Fibroblast of the conjunctiva (primary cell): ENCODE results near the gene COL17A1.

Experiments used
- DNase-seq: peaks from one replicate; pipeline ENCODE4 v3.0.0-alpha.2; 2010; ENCODE audit warnings: low read depth

Gene COL17A1

DNA sequence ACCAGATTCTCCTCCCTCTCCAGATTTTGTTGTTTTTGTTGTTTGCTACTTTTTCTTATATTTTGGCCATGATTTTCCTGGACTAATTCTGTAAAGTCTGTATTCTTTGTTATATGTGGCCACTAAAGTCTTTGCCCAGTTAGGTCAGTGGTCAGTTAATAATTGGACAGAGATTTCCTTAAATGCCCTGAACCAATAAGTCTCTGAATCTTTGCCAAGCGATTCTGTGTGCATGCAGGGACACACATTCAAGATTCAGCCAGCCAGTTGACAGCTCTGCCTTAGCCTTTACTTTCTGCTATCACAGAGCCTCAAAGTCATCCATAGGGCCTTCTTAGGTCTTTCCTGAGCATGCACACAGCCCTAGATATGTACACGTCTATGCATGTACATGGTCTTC lies 11.0 kb upstream of the COL17A1 start:
- DNase-seq, result no peak

DNA sequence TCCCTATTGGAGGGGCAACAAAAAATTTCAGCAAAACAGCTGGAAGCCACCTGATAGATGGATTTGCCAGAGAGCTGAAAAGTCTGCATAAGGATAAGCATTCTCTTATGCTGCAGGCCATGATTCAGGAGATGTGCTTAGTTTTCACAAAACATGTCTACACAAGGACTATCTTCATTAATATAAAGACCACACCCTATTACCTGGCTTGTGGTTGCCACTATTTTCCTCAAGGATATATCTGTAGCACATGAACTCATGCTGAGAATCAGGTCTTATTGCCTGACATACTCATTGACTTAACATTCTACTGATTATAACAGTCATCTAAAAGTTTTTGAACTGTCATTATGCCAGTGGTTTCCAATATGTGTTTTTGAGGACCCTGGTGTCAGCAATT lies 7.1 kb upstream of the COL17A1 start:
- no peak for DNase-seq

DNA sequence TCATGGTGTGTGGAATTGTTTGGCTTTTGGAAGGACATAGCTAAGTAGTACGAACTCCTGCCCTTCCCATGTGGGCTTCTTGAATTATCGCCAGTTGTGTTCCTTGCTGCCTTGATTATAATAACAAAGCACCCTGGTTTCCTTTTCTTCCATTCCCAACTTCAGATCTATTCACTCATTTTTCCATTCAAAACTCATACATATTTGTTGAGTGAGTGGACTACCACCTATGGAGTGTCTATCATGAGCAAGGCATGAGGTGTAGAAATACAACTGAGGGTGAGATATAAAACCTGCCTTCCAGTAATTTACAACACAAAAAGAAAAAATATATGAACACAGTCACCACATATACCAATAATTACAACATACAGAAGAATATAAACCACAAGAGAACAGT lies 4.9 kb upstream of the COL17A1 start:
- DNase-seq, result no peak

DNA sequence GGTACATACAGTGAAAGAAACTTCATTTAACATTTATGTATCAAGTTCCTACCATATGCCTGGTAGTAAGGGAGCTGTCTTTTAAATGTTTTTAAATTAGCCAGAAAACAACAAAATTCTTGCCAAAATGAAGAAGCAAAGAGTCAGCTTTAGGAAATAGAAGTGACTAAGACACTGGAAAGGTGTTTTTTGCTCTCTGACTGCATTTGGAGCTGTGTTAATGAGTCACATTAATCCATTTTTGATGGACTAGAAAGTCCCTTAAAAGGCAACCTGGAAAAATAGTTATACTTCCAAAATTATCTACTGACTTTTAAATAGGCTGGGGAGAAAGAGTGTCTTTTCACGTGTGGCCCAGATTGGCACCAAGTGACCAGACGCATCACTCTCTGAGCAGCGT lies 3.9 kb upstream of the COL17A1 start:
- DNase-seq, result no peak

DNA sequence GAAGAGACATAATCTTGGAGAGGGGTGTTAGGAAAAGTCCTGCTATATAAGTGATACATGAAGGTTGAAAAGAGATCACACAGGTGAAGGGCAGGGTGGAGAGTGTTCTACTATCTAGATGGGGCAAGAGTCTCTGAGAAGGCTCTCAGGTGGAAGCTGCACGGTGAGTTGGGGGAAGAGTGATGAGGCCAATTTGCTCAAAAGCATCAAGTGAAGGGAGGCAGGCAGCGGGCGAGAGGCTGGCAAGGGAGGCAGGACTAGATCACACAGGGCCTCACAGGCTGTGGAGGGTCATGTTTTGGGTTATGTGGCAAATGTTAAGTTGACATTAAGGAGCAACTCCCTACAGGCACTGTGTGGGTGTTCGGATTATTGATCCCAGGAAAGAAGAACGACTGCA lies 2.6 kb upstream of the COL17A1 start:
- no peak for DNase-seq

DNA sequence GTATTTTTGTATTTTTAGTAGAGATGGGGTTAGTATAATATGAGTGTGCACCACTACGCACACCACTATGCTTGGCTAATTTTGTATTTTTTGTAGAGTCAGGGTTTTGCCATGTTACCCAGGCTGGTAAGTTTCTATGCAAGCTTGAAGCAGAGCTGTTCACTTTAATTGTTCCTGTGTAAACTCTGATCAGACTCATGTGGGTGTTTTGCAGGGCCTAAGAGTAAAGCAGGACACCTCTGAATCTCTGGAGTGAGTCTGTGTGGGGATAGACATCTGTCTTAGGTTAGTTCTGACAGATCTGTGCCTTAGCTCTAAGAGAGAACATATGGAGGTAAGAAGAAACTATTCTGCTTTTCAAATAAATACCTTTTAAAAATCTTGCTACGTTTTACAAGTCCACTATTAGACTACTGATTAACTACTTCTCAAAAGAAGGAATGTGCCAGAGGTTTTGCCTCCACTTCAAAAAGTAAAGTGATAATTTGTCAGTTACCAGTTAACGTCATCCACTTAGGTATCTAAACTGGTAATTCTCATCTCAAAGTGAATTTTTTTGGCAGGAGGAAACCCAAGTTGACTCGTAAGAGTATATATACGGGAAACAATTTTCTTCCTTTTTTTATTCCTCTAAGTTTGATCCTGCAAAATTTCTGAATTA lies 1.1 kb downstream of the COL17A1 start:
- no peak for DNase-seq

DNA sequence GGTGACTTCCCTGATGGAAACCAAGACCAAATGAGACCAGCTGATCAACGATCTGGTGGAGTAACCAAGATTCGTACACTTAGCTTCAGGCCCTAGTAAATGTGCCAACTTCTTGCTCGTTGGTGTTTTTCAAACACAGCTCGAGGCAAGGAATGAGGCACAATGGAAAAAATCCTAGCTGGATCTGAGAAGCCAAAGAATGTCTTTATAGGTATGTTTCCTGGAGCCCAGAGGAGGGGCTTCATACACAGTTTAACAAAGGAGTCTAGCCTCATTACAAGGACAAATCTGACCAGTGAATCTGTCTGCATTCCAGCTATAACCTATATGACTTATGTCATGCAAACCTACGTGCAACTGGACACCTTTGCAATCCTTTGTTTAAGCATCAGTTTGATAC lies 3.7 kb downstream of the COL17A1 start:
- no peak for DNase-seq

DNA sequence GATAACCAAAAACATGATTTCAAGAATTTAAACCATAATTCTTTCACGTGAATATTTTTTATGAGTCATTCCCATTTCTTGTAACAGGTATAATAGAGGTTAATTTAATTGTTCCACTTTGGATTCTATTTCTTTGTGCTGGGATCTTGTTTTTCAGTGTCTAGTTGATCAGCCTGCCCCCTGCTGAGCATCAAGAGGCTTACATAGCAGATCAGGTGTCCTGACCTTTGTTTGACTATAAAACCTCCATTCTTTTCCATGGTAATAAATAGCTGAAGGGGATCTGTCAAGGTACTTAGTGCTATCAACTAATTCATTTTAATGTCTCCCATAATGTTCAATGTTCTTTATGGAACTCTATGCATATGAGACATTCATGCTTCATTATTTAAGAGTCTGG lies 4.9 kb downstream of the COL17A1 start:
- DNase-seq, result no peak

DNA sequence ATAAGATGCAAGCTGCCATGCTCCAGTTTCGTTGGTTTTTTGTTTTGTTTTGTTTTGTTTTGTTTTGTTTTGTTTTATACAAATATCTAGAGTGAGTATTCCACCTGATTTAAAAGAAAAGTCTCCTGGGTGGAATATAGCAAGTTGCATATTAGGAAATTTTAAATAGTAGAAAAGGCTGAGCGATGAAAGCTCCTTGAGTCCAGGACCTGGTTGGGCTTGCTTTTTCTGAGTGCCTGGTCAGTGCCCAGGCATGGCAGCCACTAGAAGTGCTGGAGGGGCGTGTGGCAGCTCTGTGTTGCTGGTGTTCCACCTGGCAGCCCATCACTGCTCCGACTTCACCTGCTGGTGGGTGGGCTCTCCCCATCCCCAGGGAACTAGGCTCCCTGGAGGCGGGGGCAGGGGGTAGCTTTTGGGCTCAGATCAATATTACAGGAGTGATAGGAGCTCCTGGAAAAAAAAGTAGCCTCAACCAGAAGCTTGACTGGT lies 8.0 kb downstream of the COL17A1 start:
- no peak for DNase-seq

DNA sequence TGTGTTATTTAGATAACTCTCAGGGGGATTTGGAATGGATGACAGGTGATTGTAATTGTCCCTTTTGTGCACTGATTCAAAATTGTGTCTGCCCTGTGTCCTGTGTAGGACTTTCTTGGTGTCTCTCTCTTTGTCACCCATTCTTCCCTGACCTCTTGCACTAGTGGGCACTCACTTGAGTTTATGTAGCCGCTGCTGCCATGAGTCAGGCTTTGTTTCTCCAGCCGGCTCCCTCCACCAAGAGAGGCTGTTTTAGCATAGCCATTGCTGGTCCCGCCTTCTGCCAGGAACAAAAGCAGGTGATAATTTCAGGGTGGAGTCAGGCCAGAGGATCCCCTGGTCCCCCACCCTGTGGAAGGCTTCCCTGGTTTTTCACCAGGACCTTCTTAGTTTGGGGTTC lies 8.4 kb downstream of the COL17A1 start:
- no peak for DNase-seq

DNA sequence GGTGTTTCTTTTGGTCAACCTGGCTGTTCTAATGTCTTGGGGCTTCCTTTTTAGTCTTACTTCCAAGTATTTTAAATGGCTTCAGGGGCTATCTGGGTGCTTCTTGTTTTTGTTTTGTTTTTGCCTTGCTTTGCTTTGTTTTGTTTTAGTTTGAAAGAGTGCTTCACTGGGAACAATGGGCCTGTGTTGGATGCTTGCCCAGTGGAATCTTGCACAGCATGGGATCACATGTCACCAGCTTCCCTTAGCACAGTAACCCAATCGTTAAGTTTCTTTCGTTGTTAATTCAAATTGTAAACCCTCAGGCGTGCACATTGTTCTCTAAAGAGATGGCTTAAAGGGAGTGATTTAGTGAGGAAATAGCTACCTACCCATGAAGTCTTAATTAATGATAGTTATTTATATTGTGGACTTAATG lies 8.9 kb downstream of the COL17A1 start:
- peak; percentile 23 for DNase-seq

DNA sequence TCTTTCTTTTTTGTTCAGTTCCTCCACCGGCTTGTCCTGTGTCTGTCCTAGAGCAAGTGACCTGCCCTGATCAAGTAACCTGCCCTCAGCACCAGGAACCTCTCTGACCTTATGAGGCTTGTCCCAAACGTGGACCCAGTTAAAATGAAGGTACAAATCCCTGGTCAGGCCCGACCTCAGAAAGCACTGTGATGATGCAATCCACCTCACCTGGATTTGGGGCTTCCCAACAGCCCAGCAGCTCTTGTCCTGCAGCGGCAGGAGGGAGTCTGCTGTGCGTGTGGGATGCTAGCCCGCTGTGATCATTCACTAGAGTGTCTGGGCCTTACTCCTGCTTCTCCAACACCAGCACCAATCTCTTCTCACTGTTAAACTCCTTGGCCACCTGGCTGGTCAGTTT lies 11.2 kb downstream of the COL17A1 start:
- DNase-seq, result no peak

DNA sequence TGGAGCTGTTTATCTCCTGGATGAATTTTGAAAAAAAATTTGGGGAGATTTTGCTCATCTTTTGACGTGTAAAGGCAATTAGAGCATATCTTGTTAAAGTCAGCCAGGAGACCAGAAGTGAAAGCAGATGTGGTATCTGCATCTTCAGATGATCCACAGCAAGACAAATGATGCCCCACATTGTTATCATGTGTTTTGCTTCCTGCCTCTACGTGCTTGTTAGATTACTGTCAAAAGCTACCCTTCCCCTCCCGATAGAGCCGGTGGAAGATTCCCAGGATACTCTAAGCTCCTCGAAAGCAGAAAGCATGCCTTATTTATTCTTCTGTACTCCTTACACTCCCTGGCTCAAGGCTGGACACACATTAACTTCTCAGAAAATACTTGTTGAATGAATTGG lies 12.9 kb downstream of the COL17A1 start:
- DNase-seq, result no peak

DNA sequence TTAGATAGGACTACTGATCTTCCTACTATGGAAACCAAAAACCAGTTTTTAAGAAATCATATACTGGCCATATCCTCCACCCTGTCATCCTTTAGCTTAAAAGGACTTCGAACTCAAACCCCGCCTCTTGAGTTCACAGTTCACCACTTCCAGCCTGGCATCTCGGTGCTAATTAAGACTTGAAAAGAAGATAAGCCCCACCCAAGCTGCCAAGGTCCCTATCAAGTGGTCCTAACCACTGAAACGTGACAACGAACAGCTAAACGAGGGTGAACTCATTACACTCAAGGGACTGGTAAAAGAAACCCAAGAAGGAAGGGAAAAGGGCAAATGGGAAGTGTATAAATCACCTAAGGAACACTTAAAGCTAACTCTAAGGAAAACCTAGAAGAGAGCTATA lies 16.1 kb downstream of the COL17A1 start:
- DNase-seq, result no peak

DNA sequence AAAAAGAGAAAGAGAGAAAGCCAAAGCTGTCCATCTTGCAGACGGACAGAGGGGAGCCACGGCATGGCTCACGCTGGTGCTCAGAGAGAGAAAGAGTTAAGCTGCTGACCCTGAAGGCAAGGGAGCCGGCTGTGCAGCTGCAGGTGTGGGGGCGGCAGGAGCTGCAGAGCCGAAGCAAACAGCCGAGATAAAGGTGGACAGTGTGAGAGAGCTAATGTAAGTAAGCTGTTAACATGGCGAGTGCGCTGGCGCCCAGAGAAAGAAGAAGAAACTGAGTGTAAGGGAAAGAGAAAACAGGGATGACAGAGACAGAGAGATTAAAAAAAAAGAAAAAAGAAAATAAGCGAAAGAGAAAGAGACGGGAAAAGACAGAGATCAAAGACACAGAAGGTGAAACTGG lies 18.2 kb downstream of the COL17A1 start:
- no peak for DNase-seq

DNA sequence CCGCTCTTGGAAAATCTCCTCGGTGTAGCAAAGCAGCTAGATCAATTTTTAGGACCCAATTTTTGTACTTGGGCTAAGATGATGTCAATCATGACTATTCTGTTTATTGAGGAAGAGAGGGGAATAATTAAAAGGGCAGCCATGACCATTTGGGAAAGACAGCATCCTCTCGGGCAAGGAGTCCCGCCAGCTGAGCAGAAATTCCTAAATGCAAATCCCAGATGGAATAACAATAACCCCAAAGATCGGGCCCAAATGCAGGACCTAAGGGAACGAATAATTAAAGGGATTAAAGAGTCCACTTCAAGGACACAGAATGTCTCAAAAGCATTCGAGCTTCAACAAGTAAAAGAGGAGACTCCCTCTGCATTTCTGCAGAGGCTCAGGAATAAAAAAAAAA lies 18.7 kb downstream of the COL17A1 start:
- no peak for DNase-seq

DNA sequence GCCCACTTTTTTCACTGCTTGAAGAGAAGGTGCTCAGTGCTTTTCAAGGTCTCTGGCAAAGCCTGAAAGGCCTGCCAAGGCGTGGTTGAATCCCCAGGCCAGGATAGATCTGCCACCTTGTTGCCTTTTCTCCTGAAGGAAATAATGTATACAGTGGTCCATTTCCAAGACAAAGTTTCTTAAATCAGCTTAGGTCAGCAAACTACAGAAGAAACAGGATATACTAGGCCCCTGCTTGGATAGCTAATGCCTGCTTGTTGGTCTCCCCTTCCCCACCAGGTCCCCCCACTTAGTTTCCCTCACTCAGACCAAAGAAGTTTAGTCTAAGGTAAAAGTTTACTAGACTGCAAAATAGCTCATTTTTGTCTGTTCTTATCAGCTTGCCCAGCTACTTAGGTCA lies 19.9 kb downstream of the COL17A1 start:
- no peak for DNase-seq

DNA sequence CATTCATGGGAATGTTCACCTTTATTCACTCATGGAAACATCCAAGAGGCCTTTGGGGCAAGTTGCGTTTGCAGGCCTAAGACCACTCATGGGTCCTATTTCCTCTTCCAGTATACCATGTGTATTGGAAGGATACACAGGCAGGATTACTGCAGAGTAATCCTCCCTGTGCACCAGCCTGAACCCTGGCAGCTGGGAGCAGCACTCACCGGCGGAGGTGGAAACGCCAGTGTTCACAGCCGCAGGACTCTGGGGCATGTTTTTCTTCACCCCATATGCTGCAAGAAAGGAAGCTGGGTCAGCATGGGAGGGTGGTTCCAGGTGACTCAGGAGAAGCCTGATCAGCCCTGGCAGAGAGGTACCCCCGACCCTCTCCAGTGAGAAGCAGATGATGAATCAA lies 24.5 kb downstream of the COL17A1 start:
- no peak for DNase-seq

DNA sequence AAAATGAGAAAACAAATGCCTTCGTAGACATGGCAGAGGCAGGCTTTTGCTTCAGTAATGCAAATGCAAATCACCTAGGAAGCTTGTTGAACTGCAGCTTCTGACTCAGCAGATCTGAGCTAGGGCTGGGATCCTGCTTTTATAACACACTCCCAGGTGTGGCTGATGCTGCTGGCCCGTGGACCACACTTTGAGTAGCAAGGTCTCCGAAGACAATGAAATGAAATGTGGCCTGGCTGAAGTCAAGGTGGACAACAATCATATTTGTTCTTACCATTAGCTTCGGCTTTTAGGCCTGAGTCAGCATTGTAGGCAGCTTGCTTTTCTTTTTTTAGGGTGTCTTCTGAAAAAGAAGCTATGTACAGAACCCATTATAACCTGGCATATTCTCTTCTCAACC lies 26.3 kb downstream of the COL17A1 start:
- no peak for DNase-seq

DNA sequence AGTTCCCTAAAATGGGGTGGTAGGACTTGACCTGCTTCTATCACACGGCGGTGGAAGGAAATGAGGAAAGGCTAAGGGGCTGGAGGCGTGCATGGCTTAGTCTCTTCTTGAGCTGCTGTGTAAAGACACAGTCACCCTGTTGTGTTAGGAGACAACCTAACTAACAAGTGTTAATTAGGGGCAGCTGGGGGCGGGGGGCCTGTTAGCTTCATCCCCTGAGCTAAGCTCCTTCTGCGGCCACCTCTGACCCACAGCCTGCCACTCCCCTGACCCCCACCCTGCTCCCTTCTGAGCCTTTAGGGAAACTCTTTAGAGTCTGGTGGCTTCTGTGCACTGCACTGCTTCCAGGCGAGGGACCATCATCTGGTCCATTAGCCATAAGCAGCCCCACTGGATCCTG lies 28.0 kb downstream of the COL17A1 start:
- no peak for DNase-seq

DNA sequence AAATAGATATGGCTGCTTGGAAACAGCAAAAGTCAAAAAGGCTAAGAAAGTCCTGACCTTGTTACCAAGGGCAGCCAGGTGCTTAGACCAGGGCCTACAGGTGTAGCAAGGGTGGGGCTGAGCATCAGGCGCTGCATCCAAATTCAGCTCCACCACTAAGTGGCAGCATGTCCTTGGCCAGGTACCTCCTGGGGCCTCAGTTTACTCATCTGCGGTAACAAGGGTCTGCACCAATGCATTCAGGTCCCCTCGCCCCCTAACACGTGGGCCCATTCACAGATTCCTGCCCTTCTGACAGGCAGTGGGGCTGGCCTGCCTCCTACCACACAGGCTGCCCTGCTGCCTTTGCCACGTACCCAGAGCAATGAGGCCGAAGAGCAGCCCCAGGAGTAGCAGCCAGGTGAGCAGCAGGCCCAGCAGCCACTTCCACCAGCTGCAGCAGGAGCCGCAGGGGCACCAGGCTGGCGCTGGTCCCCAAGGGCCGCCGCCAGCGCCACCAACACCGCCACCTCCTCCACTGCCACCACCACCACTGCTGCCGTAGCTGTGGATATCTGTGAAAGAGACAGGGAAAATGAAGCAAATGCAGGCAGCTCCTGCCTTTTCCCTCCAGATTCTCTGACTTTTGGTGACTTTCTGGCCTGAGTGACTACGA lies 28.9 kb downstream of the COL17A1 start:
- no peak for DNase-seq

DNA sequence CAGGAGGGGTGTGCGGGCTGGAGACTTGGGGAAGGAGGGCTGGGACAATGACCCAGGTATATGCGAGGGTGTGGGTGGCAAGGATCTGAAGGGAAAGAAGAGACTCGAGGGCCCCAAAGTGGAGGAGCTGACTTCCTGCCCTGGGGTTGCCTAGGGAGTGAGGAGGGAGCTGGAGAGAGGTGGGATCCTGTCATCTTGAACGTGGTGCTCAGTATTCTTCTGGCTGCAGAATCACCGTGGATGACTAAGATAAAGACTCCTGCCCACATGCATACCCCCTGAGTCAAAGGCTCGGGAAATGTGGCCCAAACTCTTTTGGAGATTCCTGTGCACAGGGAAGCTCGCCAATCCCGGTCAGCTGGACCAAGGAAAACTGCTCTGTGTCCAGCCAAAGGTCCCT lies 31.2 kb downstream of the COL17A1 start:
- DNase-seq, result no peak

DNA sequence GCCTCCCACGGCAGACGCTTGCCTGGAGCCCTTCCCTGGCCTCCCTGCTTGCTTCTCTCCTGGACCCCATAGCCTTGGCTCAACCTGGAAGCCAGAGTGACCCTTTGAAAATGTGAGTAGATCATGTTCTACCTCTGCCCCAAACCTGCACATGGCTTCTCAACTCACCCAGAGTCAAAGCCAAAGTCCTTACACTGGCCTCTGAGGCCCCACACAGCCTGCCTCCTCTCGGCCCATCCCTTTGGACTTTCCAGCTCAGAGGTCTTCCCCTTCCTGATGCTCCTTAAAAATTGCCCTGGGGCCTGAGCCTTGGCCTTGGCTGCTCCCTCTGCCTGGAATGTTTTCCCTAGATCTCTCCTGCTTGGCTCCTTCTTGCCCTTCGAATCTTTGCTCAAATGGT lies 32.5 kb downstream of the COL17A1 start:
- DNase-seq, result no peak

DNA sequence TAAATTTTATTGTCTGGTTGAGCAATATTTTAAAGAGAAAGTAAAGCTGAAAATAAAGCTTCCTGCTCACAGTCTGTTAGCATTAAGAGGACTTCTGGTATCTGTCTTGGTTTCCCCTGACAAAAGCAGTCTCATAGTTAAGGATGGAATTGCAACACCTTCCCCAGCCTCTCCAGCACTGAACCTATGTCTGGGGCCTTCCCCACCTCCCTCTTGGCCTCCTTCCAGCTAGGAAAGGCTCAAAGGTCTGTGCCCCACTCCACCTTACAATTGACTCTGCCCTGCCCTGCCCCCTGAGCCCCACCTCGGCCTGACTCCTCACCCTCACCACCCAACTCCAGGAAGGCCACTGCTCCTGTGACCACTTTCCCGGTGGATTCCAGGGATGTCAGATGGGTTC lies 33.2 kb downstream of the COL17A1 start:
- DNase-seq, result no peak
